Measurements from ENCODE around the gene PHLDB2.

DNA sequence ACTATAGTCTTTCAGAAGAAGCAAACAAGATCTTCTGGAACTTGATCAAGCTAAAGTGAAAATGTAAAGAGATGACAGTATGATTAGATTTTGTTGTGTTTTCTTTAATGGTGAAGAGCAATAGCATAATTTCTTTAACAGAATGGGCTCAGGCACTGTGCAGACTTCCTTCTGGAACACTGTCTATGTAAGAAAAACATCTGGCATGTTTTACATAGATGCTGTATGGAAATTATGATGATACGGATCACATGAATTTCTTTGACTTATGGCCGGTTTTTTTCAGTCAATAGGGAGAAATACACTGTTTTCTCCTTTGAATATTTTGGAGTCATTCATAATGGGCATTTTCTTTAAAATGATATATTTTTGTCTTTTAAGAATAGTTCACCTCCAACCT is 42.6 kb downstream of the PHLDB2 start:
- no peak for TF ChIP-seq EZH2 (IDR thresholded peaks at IDR 0.05; ENCODE audit: low read length, missing control alignments)
- TF ChIP-seq, protein P1, sequence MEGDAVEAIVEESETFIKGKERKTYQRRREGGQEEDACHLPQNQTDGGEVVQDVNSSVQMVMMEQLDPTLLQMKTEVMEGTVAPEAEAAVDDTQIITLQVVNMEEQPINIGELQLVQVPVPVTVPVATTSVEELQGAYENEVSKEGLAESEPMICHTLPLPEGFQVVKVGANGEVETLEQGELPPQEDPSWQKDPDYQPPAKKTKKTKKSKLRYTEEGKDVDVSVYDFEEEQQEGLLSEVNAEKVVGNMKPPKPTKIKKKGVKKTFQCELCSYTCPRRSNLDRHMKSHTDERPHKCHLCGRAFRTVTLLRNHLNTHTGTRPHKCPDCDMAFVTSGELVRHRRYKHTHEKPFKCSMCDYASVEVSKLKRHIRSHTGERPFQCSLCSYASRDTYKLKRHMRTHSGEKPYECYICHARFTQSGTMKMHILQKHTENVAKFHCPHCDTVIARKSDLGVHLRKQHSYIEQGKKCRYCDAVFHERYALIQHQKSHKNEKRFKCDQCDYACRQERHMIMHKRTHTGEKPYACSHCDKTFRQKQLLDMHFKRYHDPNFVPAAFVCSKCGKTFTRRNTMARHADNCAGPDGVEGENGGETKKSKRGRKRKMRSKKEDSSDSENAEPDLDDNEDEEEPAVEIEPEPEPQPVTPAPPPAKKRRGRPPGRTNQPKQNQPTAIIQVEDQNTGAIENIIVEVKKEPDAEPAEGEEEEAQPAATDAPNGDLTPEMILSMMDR (conservative IDR thresholded peaks at IDR 0.05 in 1 of 2, IDR thresholded peaks at IDR 0.05 in 1 of 2; ENCODE audit: low read depth in 1 of 2, low read length in 2 of 2): no peak
